K562 (cell line): ENCODE results near the gene WDR88. TPM values are rescaled to one million over a fixed set of nuclear protein-coding genes. Genes with fewer than 3 reads are reported as not detected.
"Not testable (repeated sequence)": the region's sequence is repeated elsewhere in the genome, so short reads cannot be mapped to it uniquely, and the experiment has no call there.

Experiments used
- ATAC-seq: fragments of 200-7000 bp; cut with Tn5 transposase; 3 replicates; pipeline ENCODE4 v1.9.1; 2020; ENCODE audit warnings: moderate library complexity
- BruUV-seq: library from RNA; stranded (reverse); fragments of 400-500 nt; replicated peaks from 2 replicates; lab custom pipeline; 2021; lab: Mats Ljungman, UMichigan
- CTCF ChIA-PET: fragments of 300-600 bp; formaldehyde crosslinking; extraction: SDS; loops from one replicate; lab custom pipeline; 2021; ENCODE audit warnings: low intra/inter-chr PET ratio; lab: Yijun Ruan, JAX
- POLR2A ChIA-PET: fragments of 300-600, 350-650 bp; sonication (Branson Sonifier 250); formaldehyde crosslinking; extraction: SDS; loops from one replicate; lab custom pipeline; 2021; ENCODE audit warnings: antibody characterized with exemption, inconsistent platforms; lab: Yijun Ruan, JAX
- DNase-seq, 4 experiments: peaks; one replicate each; pipeline versions ENCODE4 v3.0.0 to v3.0.0-alpha.2; 2011 to 2018; ENCODE audit warnings: low spot score in 3 of 4, mixed read lengths in 3 of 4; ENCODE audit errors: extremely low read depth in 1 of 4
- FAIRE-seq: peaks from 2 replicates; lab custom pipeline; 2011; peaks lifted over from hg19 to GRCh38; lab: Jason Lieb, UNC
- H2AFZ ChIP-seq: 2 replicates; pipeline ENCODE4 v1.6.0; 2011; ENCODE audit warnings: low read depth, low read length, control low read depth, inconsistent platforms
- H3K27ac ChIP-seq: fragments of 200-600 bp; 3 replicates; pipeline ENCODE4 v1.8.0; 2011; ENCODE audit warnings: low read depth, mild to moderate bottlenecking, control low read depth, inconsistent platforms, low read length, moderate library complexity, mixed read lengths; ENCODE audit errors: extremely low read depth
- H3K27me3 ChIP-seq, 2 experiments: fragments of 300-600 bp in 1 of 2; 2 replicates in 1 of 2; 3 replicates in 1 of 2; pipeline versions ENCODE4 v1.6.0 to v1.8.0; 2011; ENCODE audit warnings: inconsistent platforms in 2 of 2, low read length in 2 of 2, mild to moderate bottlenecking in 1 of 2, mixed read lengths in 1 of 2, moderate library complexity in 1 of 2; ENCODE audit not compliant: control insufficient read depth in 2 of 2, insufficient read depth in 2 of 2
- H3K36me3 ChIP-seq: fragments of 300-600 bp; 3 replicates; pipeline ENCODE4 v1.8.0; 2011; ENCODE audit warnings: mild to moderate bottlenecking, low read length, inconsistent platforms; ENCODE audit not compliant: control insufficient read depth, insufficient read depth
- H3K4me1 ChIP-seq, 2 experiments: fragments of 200-600 bp in 1 of 2; replicated peaks in 1 of 2; 2 replicates in 1 of 2; 3 replicates in 1 of 2; pipeline versions ENCODE4 v1.5.1 to v1.8.0; 2011; ENCODE audit warnings: inconsistent platforms in 2 of 2, low read length in 2 of 2, mild to moderate bottlenecking in 1 of 2, mixed read lengths in 1 of 2, moderate library complexity in 1 of 2; ENCODE audit not compliant: control insufficient read depth in 2 of 2, insufficient read depth in 2 of 2
- H3K4me2 ChIP-seq: 2 replicates; pipeline ENCODE4 v1.6.1; 2011; ENCODE audit warnings: low read length, control low read depth, inconsistent platforms, mixed read lengths; ENCODE audit not compliant: insufficient read depth
- H3K4me3 ChIP-seq: fragments of 200-600 bp; sonication (generic), shearing (Covaris generic); 2 replicates; pipeline ENCODE4 v1.5.1; 2016; ENCODE audit warnings: control low read depth, inconsistent platforms
- H3K79me2 ChIP-seq: fragments of 200-600 bp; 3 replicates; pipeline ENCODE4 v1.8.0; 2011; ENCODE audit warnings: low read length, inconsistent platforms; ENCODE audit not compliant: control insufficient read depth, insufficient read depth
- H3K9ac ChIP-seq, 2 experiments: 2 replicates each; pipeline versions ENCODE4 v1.6.0 to v1.6.1; 2011; ENCODE audit warnings: low read depth in 2 of 2, low read length in 2 of 2, control low read depth in 1 of 2, inconsistent platforms in 1 of 2, mild to moderate bottlenecking in 1 of 2, mixed read lengths in 1 of 2; ENCODE audit not compliant: insufficient read depth in 1 of 2
- H3K9me1 ChIP-seq: one replicate; pipeline ENCODE4 v1.6.0; 2011; ENCODE audit warnings: inconsistent platforms, mild to moderate bottlenecking, low read length, moderate library complexity; ENCODE audit not compliant: control insufficient read depth, insufficient read depth
- H3K9me3 ChIP-seq: replicated peaks from 2 replicates; pipeline ENCODE4 v1.5.1; 2011; ENCODE audit warnings: low read depth, low read length, inconsistent platforms; ENCODE audit not compliant: control insufficient read depth, insufficient read depth
- H4K20me1 ChIP-seq: replicated peaks from 2 replicates; pipeline ENCODE4 v1.6.1; 2011; ENCODE audit warnings: low read length, inconsistent platforms, mixed read lengths; ENCODE audit not compliant: control insufficient read depth, insufficient read depth
- CTBP1 ChIP-seq: fragments of 450-650 bp; IDR thresholded peaks from 2 replicates; pipeline ENCODE4 v1.6.1; 2016; ENCODE audit warnings: borderline replicate concordance
- E4F1 ChIP-seq: fragments of 250-450 bp; sonication (Bioruptor Pico); IDR thresholded peaks from 2 replicates; pipeline ENCODE4 v1.5.0; 2021; ENCODE audit warnings: mild to moderate bottlenecking, borderline replicate concordance
- HMBOX1 ChIP-seq: sonication (generic); IDR thresholded peaks from 2 replicates; pipeline ENCODE4 v1.6.1; 2016
- PURB ChIP-seq: sonication (generic); formaldehyde crosslinking; IDR thresholded peaks from 2 replicates; pipeline ENCODE4 v1.9.0; 2021; ENCODE audit warnings: low read depth, mild to moderate bottlenecking, missing genetic modification reagents
- RAD51 ChIP-seq: fragments of 450-650 bp; IDR thresholded peaks from 2 replicates; pipeline ENCODE4 v1.7.1; 2016; ENCODE audit warnings: low read depth, mild to moderate bottlenecking, borderline replicate concordance
- SRF ChIP-seq, 2 experiments: fragments of 250-450, 450-650 bp in 1 of 2; sonication (Bioruptor Pico) in 1 of 2; sonication (generic) in 1 of 2; formaldehyde crosslinking; IDR thresholded peaks; 2 replicates each; pipeline versions ENCODE4 v1.5.0 to v1.5.1; 2020 to 2022; ENCODE audit warnings: mild to moderate bottlenecking in 1 of 2, missing genetic modification reagents in 1 of 2
- STAT6 ChIP-seq: sonication (generic); formaldehyde crosslinking; IDR thresholded peaks from 2 replicates; pipeline ENCODE4 v1.8.1; 2023; ENCODE audit warnings: mild to moderate bottlenecking, missing genetic modification reagents
- ZNF586 ChIP-seq: fragments of 450-650 bp; formaldehyde crosslinking; conservative IDR thresholded peaks from 2 replicates; pipeline ENCODE4 v1.4.0; 2020; ENCODE audit warnings: mild to moderate bottlenecking, moderate library complexity
- ZNF780A ChIP-seq: fragments of 250-450 bp; sonication (Bioruptor Pico); IDR thresholded peaks from 2 replicates; pipeline ENCODE4 v1.5.0; 2021; ENCODE audit warnings: mild to moderate bottlenecking
- WGBS: fragments of 100-300 bp; shearing (Covaris generic); methylation state at CpG from one replicate; pipeline ENCODE4 v1.1.6; 2016; ENCODE audit warnings: low coverage, mixed read lengths; ENCODE audit not compliant: insufficient coverage; ENCODE audit errors: missing lambda C conversion rate; 5-methylcytosine and 5-hydroxymethylcytosine counted together
- in situ Hi-C: fragments of 300-500 bp; cut with MboI; formaldehyde crosslinking; loops from 4 replicates; pipeline ENCODE4 v1.15.0; 2018; ENCODE audit warnings: inconsistent platforms, mixed read lengths
- intact Hi-C: fragments of 100-400 bp; cut with micrococcal nuclease; formaldehyde crosslinking; loops from 2 replicates; pipeline ENCODE4 v1.14.2; 2022
- polyA plus RNA-seq, 8 experiments: library from polyadenylated mRNA; depleted of rRNA in 4 of 8; stranded (reverse) in 5 of 8; unstranded in 3 of 8; fragments of >200 nt; fragmentation: Nextera tagmentation in 2 of 8; fragmentation: Illumina TruSeq in 1 of 8; extraction: Ambion mirVana in 2 of 8; extraction: Trizol in 1 of 8; gene quantifications; 2 replicates each; pipeline versions ENCODE4 v1.2.1 to v1.2.3, GENCODE V29; 2011 to 2014; ENCODE audit warnings: inconsistent platforms in 1 of 8, missing spikeins in 1 of 8
- total RNA-seq, 7 experiments: library from RNA; depleted of rRNA in 6 of 7; stranded (reverse); fragments of >200 nt in 6 of 7; fragmentation: Illumina TruSeq in 2 of 7; extraction: Trizol in 2 of 7; gene quantifications; 2 replicates each; pipeline versions ENCODE4 v1.2.1 to v1.2.3, GENCODE V29; 2011 to 2021; ENCODE audit warnings: low replicate concordance in 1 of 7

WDR88 gene
- total and polyA plus RNA-seq, 9 of the 15 experiments (the other 6 are each of a cell fraction or from before 2014, with no cell fraction given): 0.03 to 0.04 TPM; not detected in 7

GRCh38 chr19:33126712-33127111, 5.2 kb upstream of the WDR88 start:
- in situ Hi-C loops, BruUV-seq, H3K9ac ChIP-seq, POLR2A ChIA-PET, H3K27me3 ChIP-seq, H2AFZ ChIP-seq, ATAC-seq, H3K4me3 ChIP-seq, H3K4me2 ChIP-seq, H4K20me1 ChIP-seq, FAIRE-seq, H3K9me1 ChIP-seq, H3K79me2 ChIP-seq, H3K9me3 ChIP-seq, DNase-seq, H3K27ac ChIP-seq: not testable (repeated sequence)
- 95% methylated on average over 7 of the region's 8 CpGs for WGBS
- Histone ChIP-seq H3K4me1 (peaks cover 10 to 20% of the 10 kb centered on the region in 2 experiments; a peak in 3 of 5 replicates), H3K36me3 (peaks cover 33% of the 10 kb centered on the region; the same call in 2 of the 3 replicates)
- CTCF ChIA-PET: interaction anchor here (0.7 to 1.4 kb wide), 5 partner anchors 18 to 281 kb away, joined by 3 to 5 read pairs (median 4); no protein-coding TSS in a partner anchor
- intact Hi-C loops: loop anchor here (10.0 kb wide), 1 partner anchor 58 kb away; no protein-coding TSS in a partner anchor

GRCh38 chr19:33129901-33130300, 2.0 kb upstream of the WDR88 start:
- no peaks in the 10 kb centered on the region for H3K27me3 ChIP-seq
- TF ChIP-seq ZNF780A (CRISPR knock-in tag) (no peak), E4F1 (CRISPR knock-in tag) (no peak), ZNF586 (no peak), PURB (CRISPR knock-in tag) (no peak), HMBOX1 (no peak), STAT6 (CRISPR knock-in tag) (no peak), RAD51 (no peak), CTBP1 (no peak), SRF (CRISPR knock-in tag; IDR thresholded peaks at IDR 0.05) (no peak)
- H4K20me1 ChIP-seq: no peaks in the 10 kb centered on the region
- DNase-seq (no peak), FAIRE-seq (no peak), ATAC-seq (no peak)
- H3K36me3 ChIP-seq: peaks cover 30% of the 10 kb centered on the region; the same call in 1 of the 3 replicates
- BruUV-seq: no TSS peak
- H3K27ac ChIP-seq: no peak overlapping the region
- in situ Hi-C loops (no loop called here), intact Hi-C loops (loop anchor here (10.0 kb wide), 1 partner anchor 55 kb away; no protein-coding TSS in a partner anchor)
- POLR2A ChIA-PET: no interaction called here
- H3K9ac ChIP-seq: no peak overlapping the region
- no peak overlapping the region for H2AFZ ChIP-seq
- H3K79me2 ChIP-seq: no peaks in the 10 kb centered on the region
- no peaks in the 10 kb centered on the region for H3K9me1 ChIP-seq
- WGBS: 85% methylated on average over 3 of the region's 6 CpGs
- H3K4me1 ChIP-seq: peaks cover 12 to 21% of the 10 kb centered on the region in 2 experiments; a peak in 4 of 5 replicates
- no peak overlapping the region for H3K4me2 ChIP-seq
- CTCF ChIA-PET: no interaction called here
- H3K9me3 ChIP-seq: no peaks in the 10 kb centered on the region
- H3K4me3 ChIP-seq: no peak overlapping the region
